Stimulated activated CD4-positive, alpha-beta T cell treated with anti-CD3 and anti-CD28 coated beads, Interleukin-1b, Interleukin-23, amount 100 ng/mL, for 1 hour (primary cell): ENCODE measurements around the gene MYO1H.
"Not testable (repeated sequence)": the region's sequence is repeated elsewhere in the genome, so short reads cannot be mapped to it uniquely, and the experiment has no call there.

Experiments used
- DNase-seq, 2 donors: peaks; one replicate each; pipeline ENCODE4 v3.0.0-alpha.2; 2020; ENCODE audit warnings: low read depth in 2 of 2

Gene MYO1H

GRCh38 chr12:109347589-109347988, at the start of gene MYO1H:
Gene MYO1H, plus strand, starts transcription at chr12:109347900. Its CDS starts 61 bp downstream, at chr12:109347961.
- DNase-seq = no peak

- no peak for DNase-seq
These were observed 47.9 kb upstream of the MYO1H start for GRCh38 chr12:109299849-109300248.

- DNase-seq = no peak
These were observed 46.0 kb upstream of the MYO1H start for GRCh38 chr12:109301643-109302168.

- DNase-seq = no peak
These were observed 45.3 kb upstream of the MYO1H start for GRCh38 chr12:109302358-109302757.

GRCh38 chr12:109302770-109303169, 44.9 kb upstream of the MYO1H start:
- no peak for DNase-seq

GRCh38 chr12:109304485-109304884, 43.2 kb upstream of the MYO1H start:
- no peak for DNase-seq

- DNase-seq = no peak
These were observed 42.2 kb upstream of the MYO1H start for GRCh38 chr12:109305547-109305946.

GRCh38 chr12:109307051-109307450, 40.6 kb upstream of the MYO1H start:
- no peak for DNase-seq

- no peak for DNase-seq
These were observed 38.9 kb upstream of the MYO1H start, which contains the start of gene FOXN4 for GRCh38 chr12:109308534-109309380. Gene FOXN4, minus strand, starts transcription at chr12:109309284. Its CDS starts 963 bp downstream, at chr12:109308321.

- no peak for DNase-seq
These were observed 38.1 kb upstream of the MYO1H start for GRCh38 chr12:109309381-109310246.

- no peak for DNase-seq
These were observed 37.2 kb upstream of the MYO1H start for GRCh38 chr12:109310247-109311125.

GRCh38 chr12:109321294-109321693, 26.4 kb upstream of the MYO1H start:
- not testable (repeated sequence) for DNase-seq

- no peak for DNase-seq
These were observed 18.7 kb upstream of the MYO1H start for GRCh38 chr12:109329003-109329402.

- no peak for DNase-seq
These were observed 18.0 kb upstream of the MYO1H start for GRCh38 chr12:109329686-109330085.

GRCh38 chr12:109330282-109331230, 17.1 kb upstream of the MYO1H start:
- DNase-seq = no peak

- DNase-seq = no peak
These were observed 16.3 kb upstream of the MYO1H start for GRCh38 chr12:109331301-109331952.

- no peak for DNase-seq
These were observed 12.8 kb upstream of the MYO1H start for GRCh38 chr12:109334887-109335286.

GRCh38 chr12:109336593-109336992, 11.1 kb upstream of the MYO1H start:
- DNase-seq = no peak

GRCh38 chr12:109343677-109344076, 4.0 kb upstream of the MYO1H start:
- no peak for DNase-seq

GRCh38 chr12:109345428-109345827, 2.3 kb upstream of the MYO1H start:
- no peak for DNase-seq
